MM.1S (cell line): ENCODE results near the gene FBLN2.

Source experiments
- EZH2 ChIP-seq: fragments of 300-600 bp; sonication (generic); optimal IDR thresholded peaks from 2 replicates; pipeline ENCODE3; 2017; ENCODE audit warnings: low read depth, mild to moderate bottlenecking, antibody characterized with exemption, low read length, mixed read lengths
- TF ChIP-seq, protein P1 (sequence below): fragments of 300-600 bp; sonication (generic); IDR thresholded peaks from 2 replicates; pipeline ENCODE4 v1.5.1; 2016; ENCODE audit warnings: antibody characterized with exemption, low read length, mixed read lengths

DNA sequence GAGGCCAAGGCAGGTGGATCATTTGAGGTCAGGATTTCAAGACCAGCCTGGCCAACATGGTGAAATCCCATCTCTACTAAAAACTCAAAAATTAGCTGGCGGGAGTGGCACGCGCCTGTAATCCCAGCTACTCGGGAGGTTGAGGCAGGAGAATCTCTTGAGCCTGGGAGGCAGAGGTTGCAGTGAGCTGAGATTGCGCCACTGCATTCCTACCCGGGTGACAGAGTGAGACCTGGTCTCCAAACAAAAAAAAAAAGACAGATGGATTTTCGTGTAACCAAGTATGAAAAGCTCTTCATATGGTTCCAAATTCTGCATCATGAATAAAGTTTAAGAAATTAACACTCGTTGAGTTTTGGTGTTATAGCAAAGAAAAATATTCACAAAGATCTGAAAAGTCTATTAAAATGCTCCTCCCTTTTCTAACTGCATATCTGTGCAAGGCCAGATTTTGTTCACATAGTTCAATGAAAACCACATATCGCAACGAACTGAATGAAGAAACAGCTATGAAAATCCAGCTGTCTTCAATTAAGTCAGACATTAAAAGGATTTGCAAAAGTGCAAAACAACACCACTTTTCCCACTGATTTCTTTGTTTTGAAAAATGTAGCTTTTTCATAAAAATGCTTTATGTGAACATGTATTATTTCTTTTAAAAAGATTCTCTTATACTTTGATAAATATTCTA is 23.8 kb upstream of the FBLN2 start:
- TF ChIP-seq, protein P1, sequence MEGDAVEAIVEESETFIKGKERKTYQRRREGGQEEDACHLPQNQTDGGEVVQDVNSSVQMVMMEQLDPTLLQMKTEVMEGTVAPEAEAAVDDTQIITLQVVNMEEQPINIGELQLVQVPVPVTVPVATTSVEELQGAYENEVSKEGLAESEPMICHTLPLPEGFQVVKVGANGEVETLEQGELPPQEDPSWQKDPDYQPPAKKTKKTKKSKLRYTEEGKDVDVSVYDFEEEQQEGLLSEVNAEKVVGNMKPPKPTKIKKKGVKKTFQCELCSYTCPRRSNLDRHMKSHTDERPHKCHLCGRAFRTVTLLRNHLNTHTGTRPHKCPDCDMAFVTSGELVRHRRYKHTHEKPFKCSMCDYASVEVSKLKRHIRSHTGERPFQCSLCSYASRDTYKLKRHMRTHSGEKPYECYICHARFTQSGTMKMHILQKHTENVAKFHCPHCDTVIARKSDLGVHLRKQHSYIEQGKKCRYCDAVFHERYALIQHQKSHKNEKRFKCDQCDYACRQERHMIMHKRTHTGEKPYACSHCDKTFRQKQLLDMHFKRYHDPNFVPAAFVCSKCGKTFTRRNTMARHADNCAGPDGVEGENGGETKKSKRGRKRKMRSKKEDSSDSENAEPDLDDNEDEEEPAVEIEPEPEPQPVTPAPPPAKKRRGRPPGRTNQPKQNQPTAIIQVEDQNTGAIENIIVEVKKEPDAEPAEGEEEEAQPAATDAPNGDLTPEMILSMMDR, result no peak
- TF ChIP-seq EZH2, result no peak
